ENCODE data around the gene RAB7B.

- no peak for TF ChIP-seq RFX5 (IDR thresholded peaks at IDR 0.05)
- no peak for TF ChIP-seq REST (IDR thresholded peaks at IDR 0.05)
- TF ChIP-seq CTCF (IDR thresholded peaks at IDR 0.05), result no peak
- no peak for TF ChIP-seq BHLHE40 (IDR thresholded peaks at IDR 0.05; ENCODE audit: low read depth, low read length)
- no peak for TF ChIP-seq TP53 (CRISPR knock-in tag; IDR thresholded peaks at IDR 0.05)
- TF ChIP-seq CHD2 (IDR thresholded peaks at IDR 0.05; ENCODE audit: low read length, partially characterized antibody), result no peak
Observed at GRCh38 chr1:205935869-205936268, 67.3 kb downstream of the RAB7B start.
